Gastrocnemius medialis (tissue), 4 donors: ENCODE measurements around the gene PRRC2A. TPM values are rescaled to one million over a fixed set of nuclear protein-coding genes. Genes with fewer than 3 reads are reported as not detected.

Source experiments
- ATAC-seq, 2 donors: fragments of 150-250 bp; one replicate each; pipeline ENCODE4 v1.9.1; 2016
- DNase-seq, 2 donors: peaks; one replicate each; pipeline ENCODE4 v3.0.0-alpha.2; 2019
- H3K27ac ChIP-seq, 4 donors: fragments of 200-600 bp; sonication (generic); 1 replicate in 1 of 4; 2 replicates in 3 of 4; pipeline ENCODE4 v1.5.1; 2016 to 2018; ENCODE audit warnings: mild to moderate bottlenecking in 2 of 4, moderate library complexity in 1 of 4
- H3K27me3 ChIP-seq, 3 donors: fragments of 200-600 bp; sonication (generic) in 2 of 3; 1 replicate in 1 of 3; 2 replicates in 2 of 3; pipeline versions ENCODE4 v1.5.1 to v1.6.0; 2016 to 2019; ENCODE audit warnings: mild to moderate bottlenecking in 1 of 3, moderate library complexity in 1 of 3
- H3K36me3 ChIP-seq, 2 donors: fragments of 200-600 bp; sonication (generic) in 1 of 2; one replicate each; pipeline ENCODE4 v1.5.1; 2017 to 2018
- H3K4me1 ChIP-seq, 2 donors: fragments of 200-600 bp; sonication (generic) in 1 of 2; one replicate each; pipeline ENCODE4 v1.5.1; 2016 to 2017; ENCODE audit warnings: mild to moderate bottlenecking in 2 of 2
- H3K4me3 ChIP-seq, 4 donors: fragments of 200-600 bp; sonication (generic) in 3 of 4; 1 replicate in 1 of 4; 2 replicates in 3 of 4; pipeline ENCODE4 v1.5.1; 2016 to 2019; ENCODE audit warnings: mild to moderate bottlenecking in 2 of 4
- H3K9me3 ChIP-seq, 3 donors: fragments of 200-600 bp; sonication (generic) in 2 of 3; 1 replicate in 1 of 3; 2 replicates in 2 of 3; pipeline ENCODE4 v1.5.1; 2016 to 2019
- POLR2A ChIP-seq, 2 donors: fragments of 450-650 bp; IDR thresholded peaks; one replicate each; pipeline ENCODE4 v1.6.1; 2017; ENCODE audit warnings: antibody characterized with exemption in 2 of 2, mild to moderate bottlenecking in 2 of 2, moderate library complexity in 2 of 2
- in situ Hi-C, 4 donors: fragments of 200-750 bp; cut with MboI; loops; one replicate each; pipeline versions ENCODE4 v1.15.0 to v1.8.0; 2017; ENCODE audit warnings: low sequenced_read_pairs in 4 of 4
- intact Hi-C: fragments of 100-400 bp; cut with DNase I; formaldehyde crosslinking; loops from one replicate; pipeline ENCODE4 v1.15.1; 2023; ENCODE audit warnings: low total_unique reads
- total RNA-seq, 4 donors: library from RNA; depleted of rRNA; stranded (reverse); fragments of >200 nt; gene quantifications; one replicate each; pipeline versions ENCODE4 v1.1.0 to v1.2.3, GENCODE V29; 2016
- TF ChIP-seq, protein P1 (sequence below), 5 experiments: fragments of 450-650 bp in 3 of 5; fragments of 200-600 bp in 2 of 5; sonication (generic) in 2 of 5; IDR thresholded peaks in 4 of 5; conservative IDR thresholded peaks in 1 of 5; 1 replicate in 4 of 5; 2 replicates in 1 of 5; pipeline ENCODE4 v1.5.1; 2016 to 2019; ENCODE audit warnings: antibody characterized with exemption in 5 of 5, mild to moderate bottlenecking in 3 of 5, moderate library complexity in 3 of 5

Gene PRRC2A
- total RNA-seq, 4 donors from 2014 or later, result 38.9 to 67.7 (median 52.0) TPM

DNA sequence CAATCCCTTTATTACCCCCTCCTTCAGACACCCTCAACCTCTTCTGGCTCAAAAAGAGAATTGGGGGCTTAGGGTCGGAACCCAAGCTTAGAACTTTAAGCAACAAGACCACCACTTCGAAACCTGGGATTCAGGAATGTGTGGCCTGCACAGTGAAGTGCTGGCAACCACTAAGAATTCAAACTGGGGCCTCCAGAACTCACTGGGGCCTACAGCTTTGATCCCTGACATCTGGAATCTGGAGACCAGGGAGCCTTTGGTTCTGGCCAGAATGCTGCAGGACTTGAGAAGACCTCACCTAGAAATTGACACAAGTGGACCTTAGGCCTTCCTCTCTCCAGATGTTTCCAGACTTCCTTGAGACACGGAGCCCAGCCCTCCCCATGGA lies 42.9 kb upstream of the PRRC2A start:
- in situ Hi-C loops (no loop called here), intact Hi-C loops (no loop called here)
- no peaks in the 10 kb centered on the region for H3K27me3 ChIP-seq
- no peak for TF ChIP-seq POLR2A (IDR thresholded peaks at IDR 0.05)
- TF ChIP-seq, protein P1, sequence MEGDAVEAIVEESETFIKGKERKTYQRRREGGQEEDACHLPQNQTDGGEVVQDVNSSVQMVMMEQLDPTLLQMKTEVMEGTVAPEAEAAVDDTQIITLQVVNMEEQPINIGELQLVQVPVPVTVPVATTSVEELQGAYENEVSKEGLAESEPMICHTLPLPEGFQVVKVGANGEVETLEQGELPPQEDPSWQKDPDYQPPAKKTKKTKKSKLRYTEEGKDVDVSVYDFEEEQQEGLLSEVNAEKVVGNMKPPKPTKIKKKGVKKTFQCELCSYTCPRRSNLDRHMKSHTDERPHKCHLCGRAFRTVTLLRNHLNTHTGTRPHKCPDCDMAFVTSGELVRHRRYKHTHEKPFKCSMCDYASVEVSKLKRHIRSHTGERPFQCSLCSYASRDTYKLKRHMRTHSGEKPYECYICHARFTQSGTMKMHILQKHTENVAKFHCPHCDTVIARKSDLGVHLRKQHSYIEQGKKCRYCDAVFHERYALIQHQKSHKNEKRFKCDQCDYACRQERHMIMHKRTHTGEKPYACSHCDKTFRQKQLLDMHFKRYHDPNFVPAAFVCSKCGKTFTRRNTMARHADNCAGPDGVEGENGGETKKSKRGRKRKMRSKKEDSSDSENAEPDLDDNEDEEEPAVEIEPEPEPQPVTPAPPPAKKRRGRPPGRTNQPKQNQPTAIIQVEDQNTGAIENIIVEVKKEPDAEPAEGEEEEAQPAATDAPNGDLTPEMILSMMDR (IDR thresholded peaks at IDR 0.05 in 4 of 5, conservative IDR thresholded peaks at IDR 0.05 in 1 of 5), result no peak
- ATAC-seq, result no peak
- H3K36me3 ChIP-seq, result no peaks in the 10 kb centered on the region
- H3K27ac ChIP-seq, result no peak overlapping the region
- DNase-seq, result no peak
- no peaks in the 10 kb centered on the region for H3K9me3 ChIP-seq
- no peak overlapping the region for H3K4me3 ChIP-seq
- peaks cover 0 to 5% of the 10 kb centered on the region in 2 donors for H3K4me1 ChIP-seq

DNA sequence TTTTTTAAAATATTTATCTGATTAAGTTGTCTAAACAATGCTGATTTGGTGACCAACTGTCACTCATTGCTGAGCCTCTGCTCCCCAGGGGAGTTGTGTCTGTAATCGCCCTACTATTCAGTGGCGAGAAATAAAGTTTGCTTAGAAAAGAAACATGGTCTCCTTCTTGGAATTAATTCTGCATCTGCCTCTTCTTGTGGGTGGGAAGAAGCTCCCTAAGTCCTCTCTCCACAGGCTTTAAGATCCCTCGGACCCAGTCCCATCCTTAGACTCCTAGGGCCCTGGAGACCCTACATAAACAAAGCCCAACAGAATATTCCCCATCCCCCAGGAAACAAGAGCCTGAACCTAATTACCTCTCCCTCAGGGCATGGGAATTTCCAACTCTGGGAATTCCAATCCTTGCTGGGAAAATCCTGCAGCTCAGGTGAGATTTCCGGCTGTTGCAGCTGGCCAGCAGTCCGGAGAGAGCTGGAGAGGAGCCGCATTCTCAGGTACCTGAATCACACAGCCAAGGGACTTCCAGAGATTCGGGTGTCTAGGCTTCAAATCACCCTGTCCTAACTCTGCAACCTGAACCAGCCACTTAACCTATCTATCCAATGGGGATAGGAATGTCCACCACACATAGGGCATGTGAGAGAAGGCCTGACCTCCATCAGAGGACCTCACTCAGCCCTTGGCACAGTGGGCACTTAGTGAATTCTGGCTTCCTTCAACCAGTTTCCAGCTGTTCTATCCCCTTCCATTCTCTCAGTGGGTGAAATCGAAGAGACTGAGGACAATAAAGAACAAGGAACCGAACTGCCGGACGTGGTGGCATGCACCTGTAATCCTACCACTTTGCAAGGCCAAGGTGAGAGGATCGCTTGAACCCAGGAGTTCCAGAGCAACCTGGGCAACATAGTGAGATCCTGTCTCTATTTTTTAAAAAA lies 42.1 kb upstream of the PRRC2A start:
- in situ Hi-C loops (no loop called here), intact Hi-C loops (no loop called here)
- no peaks in the 10 kb centered on the region for H3K9me3 ChIP-seq
- H3K4me1 ChIP-seq, result peaks cover 0 to 5% of the 10 kb centered on the region in 2 donors
- DNase-seq (no peak), ATAC-seq (no peak)
- no peaks in the 10 kb centered on the region for H3K27me3 ChIP-seq
- no peaks in the 10 kb centered on the region for H3K36me3 ChIP-seq
- H3K4me3 ChIP-seq, result no peak overlapping the region
- no peak for TF ChIP-seq POLR2A (IDR thresholded peaks at IDR 0.05)
- TF ChIP-seq, protein P1 (IDR thresholded peaks at IDR 0.05 in 4 of 5, conservative IDR thresholded peaks at IDR 0.05 in 1 of 5), result no peak
- no peak overlapping the region for H3K27ac ChIP-seq

DNA sequence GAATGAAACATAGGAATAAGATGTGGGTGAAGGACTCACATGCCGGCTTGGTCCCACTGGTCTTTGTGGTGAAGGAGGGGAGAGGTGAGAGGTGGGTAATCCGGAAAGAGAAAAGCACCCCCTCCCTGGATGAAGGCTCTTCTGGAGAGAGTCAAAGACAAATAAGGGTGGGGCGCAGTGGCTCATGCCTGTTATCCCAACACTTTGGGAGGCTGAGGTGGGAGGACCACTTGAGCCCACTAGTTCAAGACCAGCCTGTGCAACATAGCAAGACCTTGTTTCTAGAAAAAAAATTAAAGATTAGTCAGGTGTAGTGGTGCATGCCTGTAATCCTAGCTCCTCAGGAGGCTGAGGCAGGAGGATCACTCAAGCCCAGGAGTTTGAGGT lies 41.4 kb upstream of the PRRC2A start:
- H3K27me3 ChIP-seq, result no peaks in the 10 kb centered on the region
- intact Hi-C loops, result no loop called here
- no peaks in the 10 kb centered on the region for H3K9me3 ChIP-seq
- TF ChIP-seq, protein P1 (IDR thresholded peaks at IDR 0.05 in 4 of 5, conservative IDR thresholded peaks at IDR 0.05 in 1 of 5), result no peak
- no peak for TF ChIP-seq POLR2A (IDR thresholded peaks at IDR 0.05)
- no peak for ATAC-seq
- no peaks in the 10 kb centered on the region for H3K36me3 ChIP-seq
- H3K4me1 ChIP-seq, result peaks cover 0 to 5% of the 10 kb centered on the region in 2 donors
- no peak overlapping the region for H3K4me3 ChIP-seq
- H3K27ac ChIP-seq, result no peak overlapping the region
- in situ Hi-C loops, result no loop called here
- no peak for DNase-seq

DNA sequence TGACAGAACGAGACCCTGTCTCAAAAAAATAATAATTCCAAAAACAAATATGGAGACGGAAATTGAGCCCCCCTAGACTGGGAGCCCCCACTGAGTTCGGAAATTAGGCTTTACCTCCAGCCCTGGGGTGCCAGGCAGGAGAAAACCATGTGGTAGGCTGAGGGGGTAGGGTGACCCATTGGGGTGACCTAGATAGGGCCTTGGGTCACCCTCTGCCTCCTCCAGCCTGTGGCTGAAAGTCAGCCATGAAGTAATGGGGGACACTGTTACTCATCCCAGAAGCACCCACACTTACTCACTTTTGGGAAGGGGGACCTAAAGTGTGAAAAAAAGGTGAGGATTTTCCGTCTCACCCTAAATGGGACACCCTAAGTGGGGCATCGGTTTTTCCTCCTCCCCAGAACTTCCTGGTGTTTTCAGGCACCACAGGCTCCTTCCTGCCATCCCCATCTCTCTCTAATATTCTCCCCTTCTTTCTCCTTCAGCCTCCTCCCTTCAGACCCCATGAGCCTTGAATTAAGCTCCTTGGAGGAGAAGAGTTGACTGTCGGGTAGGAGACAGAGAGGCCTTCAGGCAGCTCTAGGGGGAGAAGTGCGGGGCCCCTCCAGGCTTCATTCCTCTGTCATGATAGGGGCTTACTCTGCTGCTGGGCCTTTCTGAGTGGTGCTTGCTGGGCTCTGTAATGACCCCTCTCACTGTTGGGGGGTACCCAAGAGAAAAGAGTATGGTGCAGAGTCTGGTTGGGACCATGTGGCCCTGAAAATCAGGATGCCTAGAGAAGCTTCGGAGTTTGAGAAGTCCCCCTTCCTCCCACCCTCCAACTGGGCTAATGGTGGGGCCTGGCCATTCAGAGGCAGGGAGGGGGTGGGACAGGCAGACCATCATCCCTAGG lies 40.7 kb upstream of the PRRC2A start:
- ATAC-seq (no peak), DNase-seq (no peak)
- Histone ChIP-seq H3K4me1 (peaks cover 0 to 5% of the 10 kb centered on the region in 2 donors), H3K27me3 (no peaks in the 10 kb centered on the region), H3K27ac (no peak overlapping the region), H3K4me3 (no peak overlapping the region), H3K9me3 (no peaks in the 10 kb centered on the region), H3K36me3 (no peaks in the 10 kb centered on the region)
- no peak for TF ChIP-seq POLR2A (IDR thresholded peaks at IDR 0.05)
- TF ChIP-seq, protein P1 (IDR thresholded peaks at IDR 0.05 in 4 of 5, conservative IDR thresholded peaks at IDR 0.05 in 1 of 5), result no peak
- intact Hi-C loops (no loop called here), in situ Hi-C loops (no loop called here)
